Neural crest cell (in vitro differentiated cells): ENCODE results near the gene SPRYD7. TPM values are rescaled to one million over a fixed set of nuclear protein-coding genes. Genes with fewer than 3 reads are reported as not detected.

ENCODE experiments used
- DNase-seq: peaks from one replicate; pipeline ENCODE4 v3.0.0; 2021; ENCODE audit warnings: low read depth, mixed read lengths, low spot score
- H3K27ac Mint-ChIP-seq: one replicate; pipeline ENCODE4 v1.8.0; 2021; ENCODE audit warnings: mild to moderate bottlenecking, mixed read lengths; ENCODE audit not compliant: unreplicated experiment
- H3K27me3 Mint-ChIP-seq: 2 replicates; pipeline ENCODE4 v1.8.0; 2021; ENCODE audit warnings: low read depth, mild to moderate bottlenecking, mixed read lengths
- H3K36me3 Mint-ChIP-seq: 2 replicates; pipeline ENCODE4 v1.8.0; 2021; ENCODE audit warnings: low read depth, mild to moderate bottlenecking, mixed read lengths
- H3K4me1 Mint-ChIP-seq: 2 replicates; pipeline ENCODE4 v1.8.0; 2021; ENCODE audit warnings: mixed read lengths
- H3K4me3 Mint-ChIP-seq: one replicate; pipeline ENCODE4 v1.8.0; 2021; ENCODE audit warnings: mild to moderate bottlenecking, mixed read lengths
- H3K9me3 Mint-ChIP-seq: 2 replicates; pipeline ENCODE4 v1.8.0; 2021; ENCODE audit warnings: mixed read lengths
- total RNA-seq: library from RNA; stranded (reverse); gene quantifications from 2 replicates; pipeline ENCODE4 v1.2.1, GENCODE V29; 2021
- TF ChIP-seq, protein P1 (sequence below): fragments of 200-600 bp; sonication (generic); conservative IDR thresholded peaks from 2 replicates; pipeline ENCODE4 v1.5.0; 2021; ENCODE audit warnings: antibody characterized with exemption, mild to moderate bottlenecking

SPRYD7 gene
- total RNA-seq, 1 donor from 2014 or later = 3.8 TPM

DNA sequence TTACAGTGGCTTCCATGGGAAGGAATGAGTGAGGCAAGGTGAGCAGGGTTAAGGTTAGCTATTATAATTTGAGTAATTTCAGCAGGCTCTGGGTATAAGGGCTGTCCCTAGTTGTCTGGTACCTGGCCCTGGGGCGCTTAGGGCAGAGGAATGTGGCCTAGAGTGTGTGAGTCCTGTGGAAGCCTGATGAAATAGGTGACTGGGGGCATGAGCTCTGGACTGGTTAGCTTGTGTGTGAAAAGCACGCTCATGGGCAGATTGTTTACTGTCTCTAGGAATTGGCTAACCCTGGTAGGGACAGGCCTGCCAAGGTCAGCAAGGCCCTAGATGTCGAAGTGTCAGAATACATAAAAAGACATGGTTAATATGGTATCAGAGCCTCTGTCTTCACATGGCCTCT lies 42.5 kb downstream of the SPRYD7 start:
- H3K27me3 Mint-ChIP-seq = no peaks in the 10 kb centered on the region

DNA sequence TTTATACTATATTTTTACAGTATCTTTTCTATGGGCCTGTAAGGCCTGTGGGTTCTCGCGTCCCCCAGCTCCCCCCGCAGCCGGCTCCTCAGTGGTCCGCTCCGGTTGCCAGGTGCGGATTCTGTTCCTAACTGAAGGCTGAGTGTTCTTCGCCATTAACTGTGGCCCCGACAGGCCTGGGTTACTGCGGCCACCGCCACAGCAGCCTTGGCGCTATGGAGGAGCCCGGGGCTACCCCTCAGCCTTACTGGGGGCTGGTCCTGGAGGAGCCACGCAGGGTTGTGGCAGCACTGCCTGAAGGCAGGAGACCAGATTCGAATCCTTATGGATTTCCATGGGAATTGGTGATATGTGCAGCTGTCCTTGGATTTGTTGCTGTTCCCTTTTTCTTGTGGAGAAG lies 45.8 kb downstream of the SPRYD7 start:
- Mint-ChIP-seq H3K36me3 (peaks cover 3% of the 10 kb centered on the region), H3K9me3 (peaks cover 8% of the 10 kb centered on the region), H3K4me3 (no peak overlapping the region), H3K27ac (no peak overlapping the region), H3K27me3 (no peaks in the 10 kb centered on the region), H3K4me1 (no peaks in the 10 kb centered on the region)
- TF ChIP-seq, protein P1, sequence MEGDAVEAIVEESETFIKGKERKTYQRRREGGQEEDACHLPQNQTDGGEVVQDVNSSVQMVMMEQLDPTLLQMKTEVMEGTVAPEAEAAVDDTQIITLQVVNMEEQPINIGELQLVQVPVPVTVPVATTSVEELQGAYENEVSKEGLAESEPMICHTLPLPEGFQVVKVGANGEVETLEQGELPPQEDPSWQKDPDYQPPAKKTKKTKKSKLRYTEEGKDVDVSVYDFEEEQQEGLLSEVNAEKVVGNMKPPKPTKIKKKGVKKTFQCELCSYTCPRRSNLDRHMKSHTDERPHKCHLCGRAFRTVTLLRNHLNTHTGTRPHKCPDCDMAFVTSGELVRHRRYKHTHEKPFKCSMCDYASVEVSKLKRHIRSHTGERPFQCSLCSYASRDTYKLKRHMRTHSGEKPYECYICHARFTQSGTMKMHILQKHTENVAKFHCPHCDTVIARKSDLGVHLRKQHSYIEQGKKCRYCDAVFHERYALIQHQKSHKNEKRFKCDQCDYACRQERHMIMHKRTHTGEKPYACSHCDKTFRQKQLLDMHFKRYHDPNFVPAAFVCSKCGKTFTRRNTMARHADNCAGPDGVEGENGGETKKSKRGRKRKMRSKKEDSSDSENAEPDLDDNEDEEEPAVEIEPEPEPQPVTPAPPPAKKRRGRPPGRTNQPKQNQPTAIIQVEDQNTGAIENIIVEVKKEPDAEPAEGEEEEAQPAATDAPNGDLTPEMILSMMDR = no peak
- DNase-seq = no peak

More for the DNA sequence above, 42.5 kb downstream of the SPRYD7 start:
- TF ChIP-seq, protein P1 = no peak
- Mint-ChIP-seq H3K4me3 (no peak overlapping the region), H3K4me1 (no peaks in the 10 kb centered on the region), H3K27ac (no peak overlapping the region), H3K36me3 (peaks cover 3% of the 10 kb centered on the region), H3K9me3 (peaks cover 11% of the 10 kb centered on the region)
- DNase-seq = no peak

DNA sequence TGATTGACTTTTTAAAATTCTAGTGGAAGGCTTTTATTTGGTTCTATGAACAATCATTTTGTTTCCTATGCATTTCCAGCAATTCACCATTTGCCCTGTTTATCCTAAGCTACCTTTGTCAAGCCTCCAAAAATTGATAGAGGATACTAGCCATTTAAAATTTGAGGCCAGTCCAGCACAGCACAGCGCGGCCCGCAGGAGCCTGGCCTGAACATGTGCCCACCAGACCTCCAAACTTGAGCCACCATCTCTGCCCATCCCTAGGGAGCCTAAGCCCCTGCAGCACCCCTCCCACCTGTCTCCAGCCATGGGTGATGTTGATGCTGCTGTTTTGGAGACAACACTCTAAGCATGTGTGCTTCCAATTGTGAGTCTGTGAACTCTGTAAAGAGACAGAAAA lies 57.5 kb downstream of the SPRYD7 start:
- Mint-ChIP-seq H3K27me3 (peaks cover 13% of the 10 kb centered on the region), H3K36me3 (peaks cover 27% of the 10 kb centered on the region), H3K27ac (no peak overlapping the region), H3K4me3 (no peak overlapping the region), H3K4me1 (no peaks in the 10 kb centered on the region), H3K9me3 (peaks cover 30% of the 10 kb centered on the region)
- no peak for DNase-seq
- TF ChIP-seq, protein P1 = no peak

DNA sequence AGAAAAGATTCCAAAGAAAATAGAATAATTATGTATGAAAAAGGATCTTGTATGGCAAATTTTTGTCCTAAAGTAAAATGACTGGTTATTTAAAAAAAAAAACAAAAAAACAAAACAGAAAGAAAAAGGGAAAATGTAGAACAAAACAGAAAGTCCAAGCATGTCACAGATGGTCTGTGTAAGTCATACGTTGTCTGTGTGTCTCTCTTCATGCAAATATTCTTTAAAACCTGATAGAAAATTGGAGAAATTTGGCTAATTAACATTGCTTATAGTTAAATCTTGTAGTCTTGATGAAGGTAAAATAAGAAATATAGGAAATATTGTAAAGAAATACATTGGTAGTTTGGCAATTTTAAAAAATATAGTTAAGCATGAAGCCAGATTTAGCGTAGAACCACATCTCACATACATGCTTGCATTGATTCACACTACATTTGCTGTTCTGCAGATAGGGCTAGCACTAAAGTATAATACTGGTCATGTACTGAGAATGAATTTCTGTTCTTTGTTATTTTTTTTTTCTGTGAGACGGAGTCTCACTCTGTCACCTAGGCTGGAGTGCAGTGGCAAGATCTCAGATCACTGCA lies 58.4 kb downstream of the SPRYD7 start:
- DNase-seq = no peak
- peaks cover 6% of the 10 kb centered on the region for H3K27me3 Mint-ChIP-seq
- peaks cover 19% of the 10 kb centered on the region for H3K36me3 Mint-ChIP-seq
- no peak overlapping the region for H3K4me3 Mint-ChIP-seq
- peaks cover 28% of the 10 kb centered on the region for H3K9me3 Mint-ChIP-seq
- TF ChIP-seq, protein P1 = no peak
- H3K27ac Mint-ChIP-seq = no peak overlapping the region
- no peaks in the 10 kb centered on the region for H3K4me1 Mint-ChIP-seq

DNA sequence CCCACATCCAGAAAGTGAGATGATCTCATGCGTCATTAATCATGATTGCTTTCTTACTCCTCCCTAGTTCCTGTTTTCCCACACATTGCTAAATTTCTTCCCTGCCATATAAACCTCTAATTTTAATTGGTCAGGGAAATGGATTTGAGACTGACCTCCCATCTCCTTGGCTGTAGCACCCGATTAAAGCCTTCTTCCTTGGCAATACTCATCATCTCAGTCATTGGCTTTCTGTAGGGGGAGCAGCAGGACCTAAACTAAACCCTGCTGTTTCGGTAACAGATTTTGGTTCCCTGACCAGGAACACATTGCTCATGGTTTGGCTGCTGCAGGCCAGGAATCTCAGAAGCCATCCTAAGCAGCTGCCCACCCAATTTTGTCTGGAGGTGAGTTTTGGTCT lies 61.7 kb downstream of the SPRYD7 start:
- Mint-ChIP-seq H3K36me3 (peaks cover 10% of the 10 kb centered on the region), H3K4me3 (no peak overlapping the region), H3K9me3 (peaks cover 23% of the 10 kb centered on the region), H3K27ac (no peak overlapping the region), H3K27me3 (no peaks in the 10 kb centered on the region), H3K4me1 (no peaks in the 10 kb centered on the region)
- TF ChIP-seq, protein P1 = no peak
- DNase-seq = no peak
